Kidney capillary endothelial cell (primary cell): ENCODE measurements around the gene ADAMTS2.

Source experiments
- DNase-seq: peaks from one replicate; pipeline ENCODE4 v3.0.0-alpha.2; 2018; ENCODE audit warnings: low spot score

Gene ADAMTS2

DNA sequence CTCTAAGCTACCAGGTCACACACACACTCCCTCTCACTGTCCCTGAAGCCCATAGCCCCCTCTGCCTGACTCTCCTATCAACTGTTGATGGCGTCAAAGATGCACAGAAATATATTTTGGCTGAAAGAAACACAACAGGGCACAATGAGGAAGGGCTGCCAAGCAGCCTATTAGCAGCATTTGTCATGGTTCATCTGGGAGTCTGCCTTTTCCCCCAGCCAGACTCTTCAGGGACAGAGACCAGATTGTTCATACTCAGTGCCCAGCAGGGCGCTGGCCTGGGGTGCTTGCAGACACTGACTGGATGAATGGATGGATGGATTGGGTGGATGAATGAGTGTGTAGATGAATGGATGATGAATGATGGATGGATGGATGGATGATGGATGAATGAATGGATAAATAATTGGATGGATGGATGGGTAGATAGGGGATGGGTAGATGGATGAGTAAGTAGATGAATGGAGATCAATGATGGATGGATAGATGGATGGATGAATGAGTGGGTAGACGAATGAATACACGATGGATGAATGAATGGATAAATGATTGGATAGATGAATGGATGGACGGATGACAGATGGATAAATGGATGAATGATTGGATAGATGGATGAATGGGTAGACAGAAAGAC is 90.5 kb downstream of the ADAMTS2 start:
- no peak for DNase-seq

- DNase-seq: no peak
These were observed 91.5 kb downstream of the ADAMTS2 start for GRCh38 chr5:179253730-179254129.

- no peak for DNase-seq
These were observed 93.8 kb downstream of the ADAMTS2 start for GRCh38 chr5:179251276-179251969.

GRCh38 chr5:179250561-179251225 is 94.6 kb downstream of the ADAMTS2 start:
- no peak for DNase-seq

GRCh38 chr5:179246227-179246626 is 99.0 kb downstream of the ADAMTS2 start:
- DNase-seq: no peak

- no peak for DNase-seq
These were observed 100.2 kb downstream of the ADAMTS2 start for GRCh38 chr5:179245031-179245430.

GRCh38 chr5:179244044-179244443 is 101.2 kb downstream of the ADAMTS2 start:
- no peak for DNase-seq

- DNase-seq: no peak
These were observed 101.9 kb downstream of the ADAMTS2 start for GRCh38 chr5:179243333-179243732.

DNA sequence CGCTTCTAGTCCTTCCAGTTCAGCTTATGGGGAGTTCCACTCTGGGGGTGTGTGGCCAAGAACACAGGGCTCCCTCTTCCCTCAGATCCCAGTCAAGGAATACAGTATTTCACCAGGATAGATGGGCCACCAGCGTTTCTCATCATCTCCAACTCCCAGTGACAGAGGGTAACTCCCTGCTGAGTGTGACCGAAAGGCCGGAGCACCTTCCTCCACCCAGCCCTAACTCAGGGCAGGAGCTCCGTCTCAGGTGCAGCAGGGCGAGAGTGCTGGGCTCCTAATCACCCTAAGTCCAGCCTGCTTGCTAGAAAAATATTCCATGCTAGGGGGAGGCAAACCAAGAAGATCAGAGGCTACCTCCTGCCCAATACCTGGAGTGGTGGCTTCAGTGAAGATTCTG is 102.6 kb downstream of the ADAMTS2 start:
- DNase-seq: no peak

DNA sequence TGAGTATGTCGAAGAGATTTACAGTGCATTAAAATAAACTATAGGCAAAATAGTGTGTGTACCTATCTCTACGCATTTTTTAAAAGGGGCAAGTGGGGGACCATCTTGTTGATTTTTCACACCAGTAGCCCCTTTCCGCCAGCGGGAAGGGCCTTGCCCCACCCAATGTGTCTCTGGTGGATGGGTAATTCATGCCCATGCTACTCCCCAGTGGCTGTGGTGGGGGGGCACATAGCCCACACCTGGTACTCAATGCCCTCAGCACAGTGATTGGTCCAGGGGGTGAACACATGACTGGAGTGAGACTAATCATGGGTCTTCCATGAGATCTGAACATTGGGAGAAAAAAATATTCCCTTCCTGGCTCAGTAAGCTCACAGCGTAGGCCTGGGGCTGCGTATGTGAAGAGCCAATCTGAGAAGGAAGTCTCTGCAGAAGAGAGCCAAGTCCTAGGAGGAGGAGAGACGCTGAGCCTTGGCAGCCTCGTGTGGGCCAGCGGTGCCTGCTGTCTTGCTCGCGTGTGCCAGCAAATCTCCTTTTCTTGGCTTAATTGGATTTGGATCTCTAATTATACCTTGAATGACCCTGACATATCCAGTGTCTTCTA is 103.4 kb downstream of the ADAMTS2 start:
- no peak for DNase-seq

GRCh38 chr5:179241175-179241574 is 104.1 kb downstream of the ADAMTS2 start:
- no peak for DNase-seq

DNA sequence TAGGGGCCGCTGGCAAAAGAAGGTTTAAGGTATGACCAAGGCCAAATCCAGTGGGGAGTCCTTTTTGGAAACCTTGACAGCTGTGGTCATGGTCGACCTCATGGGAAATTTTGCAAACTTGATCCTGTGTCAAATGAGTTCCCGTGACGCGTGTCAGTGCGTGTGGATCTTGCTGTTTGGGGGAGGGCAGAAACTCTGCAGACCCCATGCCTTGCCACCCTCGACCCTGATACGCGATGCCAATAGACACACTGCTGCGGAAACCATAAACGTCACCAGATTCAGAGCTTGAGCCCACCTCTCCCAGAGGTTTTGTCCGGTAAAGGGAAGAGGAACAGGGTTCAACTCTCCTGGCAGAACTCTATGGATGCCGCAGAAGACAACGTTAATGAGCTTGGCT is 104.7 kb downstream of the ADAMTS2 start:
- no peak for DNase-seq

DNA sequence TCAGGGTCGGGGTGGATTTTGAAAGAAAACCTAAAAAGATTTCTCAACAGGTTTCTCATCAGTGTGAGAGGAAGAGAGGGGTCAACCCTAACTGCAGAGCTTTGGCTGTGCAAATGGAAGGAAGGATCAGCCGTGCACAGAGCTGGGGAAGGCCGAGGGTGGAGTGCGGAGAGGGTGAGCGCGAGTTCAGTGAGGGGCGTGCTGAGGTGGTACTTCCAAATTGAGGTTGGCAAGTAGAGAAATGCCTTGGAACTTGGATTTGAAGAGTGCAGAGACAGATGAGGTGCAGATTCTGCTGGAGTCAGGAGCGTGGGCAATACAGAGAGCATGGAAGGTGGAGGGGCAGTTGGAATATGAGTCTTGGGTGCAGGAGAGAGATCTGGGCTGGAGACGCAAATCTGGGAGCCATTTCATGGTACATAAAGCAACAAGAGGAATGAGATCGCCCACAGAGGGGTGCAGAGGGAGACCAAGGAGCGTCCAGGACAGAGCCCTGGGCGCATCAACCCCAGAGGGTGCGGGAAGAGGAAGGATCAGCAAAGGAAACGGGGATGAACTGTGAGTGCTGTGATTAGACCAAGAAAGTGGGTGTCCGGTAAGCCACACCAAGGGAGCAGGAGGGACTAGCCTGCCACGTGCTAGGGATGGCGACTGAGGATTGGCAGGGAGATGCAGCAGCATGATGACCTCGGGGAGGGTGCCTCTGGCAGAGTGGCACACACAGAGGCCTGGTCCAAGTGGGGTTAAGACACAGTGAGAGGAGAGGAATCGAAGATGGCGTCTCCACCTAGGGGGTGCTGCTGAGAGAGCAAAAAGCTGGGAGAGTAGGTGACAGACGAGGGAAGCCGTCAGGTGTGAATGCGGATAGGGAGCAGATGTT is 105.8 kb downstream of the ADAMTS2 start:
- no peak for DNase-seq

GRCh38 chr5:179238628-179238970 is 106.7 kb downstream of the ADAMTS2 start:
- DNase-seq: no peak

DNA sequence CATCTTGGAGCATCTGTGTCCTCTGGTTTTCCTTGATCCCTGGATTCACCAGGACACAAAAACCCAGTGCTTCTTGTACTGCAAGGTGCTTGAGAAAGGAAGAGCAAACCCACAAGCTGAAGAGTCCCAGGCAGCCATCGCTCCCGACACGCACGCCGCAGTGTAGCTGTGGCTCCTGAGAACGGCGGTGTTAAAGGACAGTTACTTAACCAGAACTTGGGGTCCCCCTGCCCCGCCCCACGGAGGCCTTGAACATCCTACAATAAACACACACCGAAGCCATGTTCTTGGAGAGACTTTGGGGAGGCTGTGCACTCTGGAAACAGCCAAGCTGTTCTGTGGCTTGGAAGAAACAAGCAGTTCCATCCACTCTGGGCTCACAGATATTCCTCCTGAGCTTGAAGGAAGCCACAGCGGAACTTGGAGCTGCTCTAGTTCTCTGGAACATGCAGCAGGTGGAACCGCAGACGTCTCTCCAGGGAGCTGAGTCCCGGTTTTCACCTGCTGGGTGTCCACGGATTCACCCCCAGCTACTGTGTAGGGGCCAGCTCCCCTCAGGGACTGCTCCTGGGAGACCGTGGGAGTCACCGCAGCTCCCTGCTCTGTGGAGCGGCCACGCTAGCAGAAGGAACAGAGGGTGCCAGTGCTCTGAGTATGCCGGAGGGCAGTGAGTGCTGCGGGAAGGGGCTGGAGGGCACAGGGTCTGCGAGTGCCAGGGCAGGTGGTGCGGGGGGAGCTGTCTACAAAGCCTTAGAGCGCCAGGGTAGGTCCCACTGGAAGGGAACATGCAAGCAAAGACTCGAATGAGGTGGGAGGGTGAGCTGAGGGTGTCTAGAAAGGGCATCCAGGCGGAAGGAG is 107.3 kb downstream of the ADAMTS2 start:
- no peak for DNase-seq

DNA sequence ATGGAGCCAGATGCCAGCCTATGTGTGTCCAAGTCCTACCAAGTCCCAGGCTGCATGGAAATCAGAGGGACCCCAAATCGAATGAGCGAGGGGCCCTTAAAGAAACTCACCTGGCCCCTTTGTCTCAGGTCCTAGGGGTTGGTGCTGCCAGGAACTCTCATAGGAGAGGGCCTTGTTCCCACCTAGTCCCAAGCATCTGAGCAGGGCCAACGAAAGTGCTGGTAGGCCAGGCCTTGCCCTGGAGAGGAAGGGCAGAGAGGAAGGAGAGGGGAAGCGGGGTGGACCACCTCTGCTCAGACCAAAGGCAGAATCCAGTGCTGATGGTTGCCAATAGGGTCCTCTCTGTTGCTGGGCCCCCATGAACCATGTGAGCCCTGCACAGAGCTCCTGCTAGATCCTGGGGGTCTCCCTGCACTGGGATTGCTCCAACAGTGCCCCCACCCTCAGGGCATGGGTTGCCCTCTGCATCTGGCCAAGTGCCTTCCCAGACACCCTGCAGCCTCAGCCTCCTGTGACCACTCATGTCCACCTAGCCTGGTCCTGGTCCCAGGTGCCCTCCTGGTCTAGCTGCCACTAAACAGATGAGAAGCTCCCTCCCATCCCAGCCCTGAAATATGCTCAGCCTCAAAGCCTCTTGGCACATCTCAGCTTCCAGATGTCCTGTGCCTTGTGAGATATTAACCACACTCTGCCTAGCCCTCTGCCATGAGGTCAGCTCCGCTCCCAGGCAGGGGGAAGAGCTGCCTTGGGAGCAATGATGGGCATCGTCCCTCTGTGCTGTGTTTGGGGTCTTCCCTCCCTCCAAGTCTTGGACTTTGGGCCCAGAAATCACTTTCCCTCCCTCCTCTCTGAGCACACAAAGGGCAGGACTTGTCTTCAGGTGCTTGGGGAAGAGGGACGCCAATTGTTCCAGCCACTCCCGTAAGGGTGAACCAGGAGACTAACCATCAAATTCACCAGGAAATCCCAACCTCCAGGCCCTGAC is 109.6 kb downstream of the ADAMTS2 start:
- no peak for DNase-seq

DNA sequence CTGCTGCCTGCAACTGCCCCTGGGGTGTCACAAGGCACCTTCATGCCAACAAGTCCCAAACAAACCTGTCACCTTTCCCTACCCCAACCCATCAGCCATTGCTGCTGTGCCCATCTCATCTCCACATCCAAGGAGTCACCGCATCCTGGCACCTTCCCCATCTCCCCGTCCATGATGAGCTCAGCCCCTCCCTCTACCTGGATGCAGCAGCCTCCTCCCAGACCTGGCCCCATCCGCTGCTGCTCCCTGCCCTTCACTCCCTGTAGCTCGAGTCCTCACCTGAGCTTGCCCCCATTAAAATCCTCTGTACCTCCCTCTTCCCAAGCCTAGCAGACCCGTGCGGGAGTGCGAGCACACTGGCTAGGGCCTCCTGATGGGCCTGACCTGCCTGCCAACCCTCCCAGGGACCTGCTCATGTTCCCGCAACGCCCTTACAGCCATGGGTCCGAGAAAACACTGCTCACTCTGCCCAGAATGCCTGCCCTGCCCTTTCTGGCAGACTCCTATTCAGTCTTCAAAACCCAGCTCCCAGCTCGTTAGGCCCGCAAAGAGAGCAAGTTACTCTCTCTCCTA is 110.6 kb downstream of the ADAMTS2 start:
- no peak for DNase-seq

DNA sequence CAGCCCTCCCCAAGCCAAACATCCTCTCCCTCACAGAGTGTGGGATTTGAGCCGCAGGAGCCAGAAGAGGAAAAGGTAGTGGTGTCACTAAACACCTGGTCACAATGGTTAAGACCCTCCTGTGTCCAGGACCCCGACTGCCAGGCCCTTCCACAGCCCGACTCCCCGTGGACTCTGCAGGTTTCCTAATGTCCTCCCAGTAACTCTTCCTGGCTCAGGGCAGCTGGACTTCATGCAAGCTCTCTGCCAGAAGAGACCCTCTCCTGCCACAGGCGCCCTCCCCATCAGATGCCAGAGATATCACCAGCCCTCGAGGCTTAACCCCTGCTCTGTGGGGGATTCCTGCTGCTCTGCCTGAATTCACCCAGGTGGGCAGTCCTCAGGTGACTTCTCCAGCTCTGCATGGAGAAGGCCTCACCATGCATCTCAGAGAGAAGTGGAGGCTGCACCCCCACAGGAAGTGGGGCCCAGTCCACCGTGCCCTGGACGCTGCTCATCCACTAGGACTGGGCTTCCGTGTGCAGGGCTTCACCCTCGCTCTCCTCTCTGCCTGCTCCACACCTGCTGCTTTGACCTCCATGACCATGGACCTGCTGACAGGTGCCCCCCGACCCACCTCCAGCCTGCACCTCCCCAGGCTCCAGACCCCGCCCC is 111.2 kb downstream of the ADAMTS2 start:
- DNase-seq: no peak
